NCI-H1694 (cell line): ENCODE results near the gene CXorf49.
"Not testable (repeated sequence)": the region's sequence is repeated elsewhere in the genome, so short reads cannot be mapped to it uniquely, and the experiment has no call there.

ENCODE experiments used
- DNase-seq: peaks from one replicate; lab custom pipeline; 2025; lab: John Stamatoyannopoulos, UW

The CXorf49 gene

DNA sequence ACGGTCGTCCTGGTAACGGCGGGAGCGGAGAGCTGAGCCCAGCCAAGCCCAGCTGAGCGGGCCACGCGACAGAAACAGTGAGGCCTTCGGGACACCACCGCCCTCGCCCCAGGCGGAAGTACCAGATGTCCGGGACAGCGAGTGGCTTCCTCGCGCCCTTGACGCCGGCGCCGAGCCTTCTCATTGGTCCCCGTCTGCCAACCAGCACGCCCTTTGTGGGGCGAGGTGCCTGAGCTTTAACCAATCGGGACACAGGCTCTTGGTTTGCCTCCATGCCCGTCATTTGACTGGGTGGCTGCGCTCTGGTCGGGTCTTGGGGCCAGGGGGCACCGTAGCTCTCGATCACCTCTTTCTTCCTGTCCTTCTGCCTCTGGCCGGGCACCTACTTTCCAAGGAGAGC is at the start of gene CXorf49:
Gene CXorf49, minus strand, starts transcription at position 101 of the 400 bp plus-strand sequence. CDS start 134 bp downstream, outside the sequence.
- not testable (repeated sequence) for DNase-seq

DNA sequence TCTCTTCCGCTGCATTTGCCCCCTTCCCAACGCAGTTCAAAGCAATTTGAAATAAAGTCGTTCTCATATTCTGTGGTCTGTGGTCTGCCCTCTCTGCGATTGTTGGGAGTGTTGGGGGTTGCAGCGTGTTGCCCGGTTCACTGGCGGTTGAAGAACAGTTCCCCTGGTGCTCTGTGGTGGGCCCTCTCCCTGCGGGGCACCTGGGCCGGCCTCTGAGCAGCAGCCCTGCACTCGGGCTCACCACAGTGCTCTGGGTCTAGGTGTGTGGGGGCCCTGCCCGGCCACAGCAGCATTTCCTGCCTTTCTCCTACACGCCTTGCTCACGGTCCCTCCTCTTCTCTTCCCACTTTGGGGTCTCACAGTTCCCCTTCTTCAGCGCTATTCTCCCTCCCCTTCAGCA is 49.0 kb upstream of the CXorf49 start:
- DNase-seq = not testable (repeated sequence)

DNA sequence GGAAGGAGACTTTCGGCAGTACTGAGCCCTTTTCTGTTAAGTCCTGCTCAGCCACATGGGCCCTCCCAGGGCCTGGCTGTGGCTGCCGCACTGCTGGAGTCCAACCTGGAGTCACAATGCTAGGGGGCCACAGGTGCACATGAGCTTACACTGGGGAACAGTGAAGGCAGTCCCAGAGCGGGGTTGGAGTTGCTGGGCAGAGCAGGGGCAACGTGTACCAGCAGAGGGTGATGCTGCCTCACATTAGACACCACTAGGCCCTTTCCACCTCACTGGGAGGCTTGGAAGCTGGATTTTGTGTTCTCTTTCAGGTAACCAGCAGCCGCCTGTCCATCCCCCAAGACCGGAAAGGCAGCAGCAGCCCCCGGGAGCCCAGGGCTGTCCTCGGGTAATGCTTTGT is 47.5 kb upstream of the CXorf49 start:
- not testable (repeated sequence) for DNase-seq

DNA sequence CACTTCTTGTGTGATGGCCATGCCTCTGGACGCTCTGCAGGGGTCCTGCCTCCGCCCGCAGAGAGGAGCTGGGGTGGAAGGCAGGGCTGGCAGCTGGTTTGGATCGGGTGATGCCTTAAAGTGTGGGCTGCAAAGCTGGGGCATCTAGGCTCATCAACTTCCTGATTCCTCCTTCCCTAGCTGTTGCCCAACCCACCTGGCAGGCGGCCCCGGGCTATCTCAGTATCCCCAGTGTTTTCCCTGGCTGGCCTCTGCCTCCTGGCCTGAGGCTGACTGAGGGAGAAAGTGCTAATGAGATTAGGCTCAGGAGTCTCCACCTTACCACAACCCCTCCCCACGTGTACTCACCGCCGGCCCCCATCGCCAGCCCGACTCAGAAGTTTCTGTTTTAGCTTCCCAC is 46.7 kb upstream of the CXorf49 start:
- DNase-seq = not testable (repeated sequence)

DNA sequence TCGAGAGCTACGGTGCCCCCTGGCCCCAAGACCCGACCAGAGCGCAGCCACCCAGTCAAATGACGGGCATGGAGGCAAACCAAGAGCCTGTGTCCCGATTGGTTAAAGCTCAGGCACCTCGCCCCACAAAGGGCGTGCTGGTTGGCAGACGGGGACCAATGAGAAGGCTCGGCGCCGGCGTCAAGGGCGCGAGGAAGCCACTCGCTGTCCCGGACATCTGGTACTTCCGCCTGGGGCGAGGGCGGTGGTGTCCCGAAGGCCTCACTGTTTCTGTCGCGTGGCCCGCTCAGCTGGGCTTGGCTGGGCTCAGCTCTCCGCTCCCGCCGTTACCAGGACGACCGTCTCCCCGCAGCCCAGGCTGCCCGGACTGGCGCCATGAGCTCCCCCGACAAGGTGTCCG is 45.0 kb upstream of the CXorf49 start, which contains the start of gene CXorf49B:
Gene CXorf49B, plus strand, starts transcription at position 301 of the 400 bp plus-strand sequence. Its CDS starts 75 bp downstream, at position 376.
- not testable (repeated sequence) for DNase-seq

DNA sequence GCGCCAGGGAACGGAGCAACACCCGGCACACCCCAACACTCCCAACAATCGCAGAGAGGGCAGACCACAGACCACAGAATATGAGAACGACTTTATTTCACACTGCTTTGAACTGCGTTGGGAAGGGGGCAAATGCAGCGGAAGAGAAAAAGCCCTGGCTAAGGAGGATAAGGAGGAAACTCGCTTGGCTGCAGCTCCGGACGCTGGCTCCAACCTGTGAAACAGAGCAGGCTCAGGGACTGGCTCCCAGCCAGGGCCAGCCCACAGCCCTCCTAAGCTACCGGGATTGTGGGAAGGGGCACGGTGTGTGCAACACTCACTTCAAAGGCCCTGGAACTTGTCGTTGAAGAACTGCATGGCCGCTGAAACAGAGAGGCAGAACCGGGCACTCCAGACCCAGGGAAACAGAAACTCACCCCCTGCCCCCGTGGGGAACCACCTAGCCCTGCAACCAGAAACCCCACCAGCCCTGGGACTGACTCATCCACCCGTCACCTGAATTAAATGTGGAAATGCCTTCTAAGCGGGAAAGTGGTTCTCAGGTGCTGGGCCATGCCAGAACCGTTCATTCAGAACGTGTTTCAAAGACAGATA is 42.7 kb upstream of the CXorf49 start:
- not testable (repeated sequence) for DNase-seq

DNA sequence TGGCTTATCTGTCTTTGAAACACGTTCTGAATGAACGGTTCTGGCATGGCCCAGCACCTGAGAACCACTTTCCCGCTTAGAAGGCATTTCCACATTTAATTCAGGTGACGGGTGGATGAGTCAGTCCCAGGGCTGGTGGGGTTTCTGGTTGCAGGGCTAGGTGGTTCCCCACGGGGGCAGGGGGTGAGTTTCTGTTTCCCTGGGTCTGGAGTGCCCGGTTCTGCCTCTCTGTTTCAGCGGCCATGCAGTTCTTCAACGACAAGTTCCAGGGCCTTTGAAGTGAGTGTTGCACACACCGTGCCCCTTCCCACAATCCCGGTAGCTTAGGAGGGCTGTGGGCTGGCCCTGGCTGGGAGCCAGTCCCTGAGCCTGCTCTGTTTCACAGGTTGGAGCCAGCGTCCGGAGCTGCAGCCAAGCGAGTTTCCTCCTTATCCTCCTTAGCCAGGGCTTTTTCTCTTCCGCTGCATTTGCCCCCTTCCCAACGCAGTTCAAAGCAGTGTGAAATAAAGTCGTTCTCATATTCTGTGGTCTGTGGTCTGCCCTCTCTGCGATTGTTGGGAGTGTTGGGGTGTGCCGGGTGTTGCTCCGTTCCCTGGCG is 2.3 kb upstream of the CXorf49 start:
- DNase-seq = not testable (repeated sequence)

DNA sequence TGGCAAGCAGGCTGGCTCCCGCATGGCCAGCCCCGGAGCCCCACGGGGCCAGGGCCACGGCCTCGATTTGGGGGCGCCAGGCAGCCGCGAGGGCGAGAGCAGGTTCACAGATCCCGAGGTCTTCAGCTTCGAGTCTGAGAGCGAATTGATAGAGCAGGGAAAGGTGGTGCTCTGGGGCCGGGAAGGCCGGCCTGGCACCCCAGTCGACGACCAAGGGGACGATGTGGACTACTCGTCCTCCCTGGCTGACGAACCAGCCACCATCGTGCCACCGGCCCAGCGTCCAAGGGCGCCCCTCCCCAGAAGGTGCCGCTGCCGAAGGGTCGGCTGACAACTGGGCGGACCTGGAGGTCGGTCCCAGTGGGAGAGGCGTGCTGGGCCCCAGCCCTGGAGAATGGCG is 1.1 kb upstream of the CXorf49 start:
- not testable (repeated sequence) for DNase-seq

DNA sequence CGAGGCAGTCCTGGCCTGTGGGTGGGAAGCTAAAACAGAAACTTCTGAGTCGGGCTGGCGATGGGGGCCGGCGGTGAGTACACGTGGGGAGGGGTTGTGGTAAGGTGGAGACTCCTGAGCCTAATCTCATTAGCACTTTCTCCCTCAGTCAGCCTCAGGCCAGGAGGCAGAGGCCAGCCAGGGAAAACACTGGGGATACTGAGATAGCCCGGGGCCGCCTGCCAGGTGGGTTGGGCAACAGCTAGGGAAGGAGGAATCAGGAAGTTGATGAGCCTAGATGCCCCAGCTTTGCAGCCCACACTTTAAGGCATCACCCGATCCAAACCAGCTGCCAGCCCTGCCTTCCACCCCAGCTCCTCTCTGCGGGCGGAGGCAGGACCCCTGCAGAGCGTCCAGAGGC is 1.8 kb downstream of the CXorf49 start:
- not testable (repeated sequence) for DNase-seq

DNA sequence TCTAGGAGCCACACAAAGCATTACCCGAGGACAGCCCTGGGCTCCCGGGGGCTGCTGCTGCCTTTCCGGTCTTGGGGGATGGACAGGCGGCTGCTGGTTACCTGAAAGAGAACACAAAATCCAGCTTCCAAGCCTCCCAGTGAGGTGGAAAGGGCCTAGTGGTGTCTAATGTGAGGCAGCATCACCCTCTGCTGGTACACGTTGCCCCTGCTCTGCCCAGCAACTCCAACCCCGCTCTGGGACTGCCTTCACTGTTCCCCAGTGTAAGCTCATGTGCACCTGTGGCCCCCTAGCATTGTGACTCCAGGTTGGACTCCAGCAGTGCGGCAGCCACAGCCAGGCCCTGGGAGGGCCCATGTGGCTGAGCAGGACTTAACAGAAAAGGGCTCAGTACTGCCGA is 2.5 kb downstream of the CXorf49 start:
- DNase-seq = not testable (repeated sequence)

DNA sequence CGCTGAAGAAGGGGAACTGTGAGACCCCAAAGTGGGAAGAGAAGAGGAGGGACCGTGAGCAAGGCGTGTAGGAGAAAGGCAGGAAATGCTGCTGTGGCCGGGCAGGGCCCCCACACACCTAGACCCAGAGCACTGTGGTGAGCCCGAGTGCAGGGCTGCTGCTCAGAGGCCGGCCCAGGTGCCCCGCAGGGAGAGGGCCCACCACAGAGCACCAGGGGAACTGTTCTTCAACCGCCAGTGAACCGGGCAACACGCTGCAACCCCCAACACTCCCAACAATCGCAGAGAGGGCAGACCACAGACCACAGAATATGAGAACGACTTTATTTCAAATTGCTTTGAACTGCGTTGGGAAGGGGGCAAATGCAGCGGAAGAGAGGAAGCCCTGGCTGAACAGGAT is 4.0 kb downstream of the CXorf49 start:
- not testable (repeated sequence) for DNase-seq

DNA sequence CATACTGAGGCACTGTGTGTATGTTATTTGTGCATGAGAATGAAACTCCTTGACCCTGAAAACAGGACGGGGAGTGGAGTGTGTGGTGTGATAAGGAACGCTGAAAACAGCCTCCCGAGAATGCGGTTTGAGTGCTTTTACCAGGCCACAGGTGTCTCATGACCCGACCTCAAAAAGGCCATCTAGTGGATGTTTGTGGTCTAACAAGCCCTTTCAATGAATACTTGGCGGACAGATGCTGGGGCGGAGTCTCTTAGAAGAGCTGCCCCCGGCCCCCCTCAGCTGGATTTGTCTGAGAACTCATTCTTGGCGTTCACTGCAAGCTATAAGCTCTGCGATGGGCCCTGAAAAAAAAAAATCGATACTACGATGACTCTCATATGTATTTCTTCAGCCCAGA is 15.2 kb downstream of the CXorf49 start:
- not testable (repeated sequence) for DNase-seq

DNA sequence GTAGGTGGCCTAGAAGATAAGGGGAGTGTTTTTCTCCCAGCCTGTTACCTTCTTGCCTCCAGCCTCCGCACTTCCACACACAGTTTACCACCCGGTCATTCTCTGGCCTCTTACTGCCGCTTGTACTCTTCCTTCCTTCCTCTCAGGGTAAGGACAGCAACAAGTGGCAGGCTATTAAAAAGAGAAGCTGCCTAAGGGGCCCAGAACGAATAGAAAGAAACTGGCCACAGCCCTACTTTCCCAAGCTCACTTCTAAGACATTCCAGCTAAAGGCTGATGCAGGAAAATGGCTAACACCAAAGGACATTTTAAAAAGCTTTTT is 19.1 kb downstream of the CXorf49 start:
- not testable (repeated sequence) for DNase-seq

DNA sequence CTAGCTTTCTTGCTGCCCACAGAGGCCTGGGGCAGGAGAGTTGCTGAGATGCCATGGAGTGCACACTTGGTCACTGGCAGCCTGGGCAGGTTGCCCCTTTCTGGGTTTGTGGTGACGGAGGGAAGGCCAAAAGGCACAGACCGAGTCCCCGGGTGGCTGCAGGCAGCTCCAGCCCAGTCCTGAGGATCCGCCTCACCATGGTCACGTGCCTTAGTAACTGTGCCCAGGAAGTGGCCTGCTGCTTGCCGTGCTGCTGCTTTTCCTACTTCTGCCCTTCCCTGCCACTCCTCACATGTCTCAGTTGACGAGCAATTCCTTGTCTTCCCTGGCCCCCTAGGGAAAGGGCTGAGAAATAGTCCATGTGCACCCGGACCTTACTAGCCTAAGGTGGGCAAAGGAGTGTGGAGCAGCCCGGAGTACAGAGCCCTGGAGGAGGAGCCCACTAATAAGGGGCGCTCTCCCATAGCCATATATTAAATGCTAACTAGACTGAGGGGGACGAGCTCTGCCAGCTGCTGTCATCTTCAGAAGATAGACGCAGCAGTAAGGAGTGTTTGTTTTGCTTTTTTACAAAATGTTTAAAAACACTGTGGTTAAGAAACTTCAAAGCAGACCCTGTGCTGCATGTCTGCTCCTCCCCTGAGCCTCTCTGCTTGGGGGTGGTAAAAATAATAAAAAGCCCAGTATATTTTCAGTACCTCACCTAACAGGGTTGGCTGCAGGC is 19.6 kb downstream of the CXorf49 start:
- not testable (repeated sequence) for DNase-seq

DNA sequence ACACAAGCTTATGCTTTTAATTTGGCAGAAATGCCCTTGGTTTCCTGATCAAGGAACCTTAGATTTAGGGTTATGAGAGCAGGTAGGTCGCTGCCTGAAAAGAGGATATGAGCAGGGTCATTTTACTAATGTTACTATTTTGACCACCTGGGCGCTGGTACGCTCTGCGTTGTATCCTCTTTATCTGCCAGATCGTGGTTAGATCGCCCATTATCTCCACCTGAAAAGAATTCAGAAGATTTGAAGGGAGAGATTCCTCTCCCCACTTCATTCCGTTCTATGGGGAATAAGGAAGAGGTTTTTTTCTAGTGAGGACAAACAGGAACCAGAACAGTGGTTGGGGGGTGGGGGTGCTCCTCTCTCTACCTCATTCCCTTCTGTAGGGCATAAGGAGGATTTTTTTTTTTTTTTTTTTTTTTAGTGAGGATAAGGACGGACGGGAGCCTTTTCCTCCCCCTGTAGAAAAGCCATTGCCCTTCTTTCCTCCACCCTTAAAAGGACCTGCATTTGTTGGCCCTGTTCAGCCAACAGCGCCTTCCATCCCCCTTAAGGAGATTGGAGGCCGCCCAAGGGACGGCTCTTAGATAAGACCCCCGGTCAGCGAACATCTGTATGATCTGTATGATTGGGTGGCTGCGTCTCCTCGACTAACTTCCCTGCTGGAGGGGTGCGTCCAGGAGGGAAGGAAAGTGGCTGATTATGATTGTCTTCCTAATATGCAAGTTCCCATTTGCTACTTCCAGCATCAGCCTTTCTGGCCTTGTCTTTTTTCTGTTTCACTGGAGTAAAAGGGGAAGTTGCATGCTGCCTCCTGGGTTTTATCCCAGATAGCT is 20.4 kb downstream of the CXorf49 start:
- DNase-seq = not testable (repeated sequence)

DNA sequence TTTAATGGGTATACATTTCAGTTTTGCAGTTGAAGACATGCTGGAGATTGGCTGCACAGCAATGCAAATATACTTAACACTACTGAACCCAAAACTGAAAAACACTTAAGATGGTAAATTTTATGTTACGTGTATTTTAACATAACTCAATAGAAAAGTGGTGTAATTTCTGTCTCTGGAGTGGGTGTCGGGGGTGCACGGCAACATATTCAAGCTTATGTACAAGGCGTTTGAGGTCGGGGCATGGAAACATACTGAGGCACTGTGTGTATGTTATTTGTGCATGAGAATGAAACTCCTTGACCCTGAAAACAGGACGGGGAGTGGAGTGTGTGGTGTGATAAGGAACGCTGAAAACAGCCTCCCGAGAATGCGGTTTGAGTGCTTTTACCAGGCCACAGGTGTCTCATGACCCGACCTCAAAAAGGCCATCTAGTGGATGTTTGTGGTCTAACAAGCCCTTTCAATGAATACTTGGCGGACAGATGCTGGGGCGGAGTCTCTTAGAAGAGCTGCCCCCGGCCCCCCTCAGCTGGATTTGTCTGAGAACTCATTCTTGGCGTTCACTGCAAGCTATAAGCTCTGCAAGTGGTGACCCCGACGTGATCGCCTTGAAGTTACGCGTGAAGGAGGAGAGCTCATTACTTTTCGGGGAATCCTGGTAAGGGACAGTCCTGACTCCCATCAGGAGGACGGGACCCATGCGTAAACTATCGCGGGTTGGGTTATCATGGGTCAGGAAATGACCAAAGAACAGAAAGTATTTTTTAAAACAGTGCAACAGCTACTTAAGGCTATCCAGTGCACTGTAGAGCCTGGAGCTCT is 21.2 kb downstream of the CXorf49 start:
- DNase-seq = not testable (repeated sequence)

DNA sequence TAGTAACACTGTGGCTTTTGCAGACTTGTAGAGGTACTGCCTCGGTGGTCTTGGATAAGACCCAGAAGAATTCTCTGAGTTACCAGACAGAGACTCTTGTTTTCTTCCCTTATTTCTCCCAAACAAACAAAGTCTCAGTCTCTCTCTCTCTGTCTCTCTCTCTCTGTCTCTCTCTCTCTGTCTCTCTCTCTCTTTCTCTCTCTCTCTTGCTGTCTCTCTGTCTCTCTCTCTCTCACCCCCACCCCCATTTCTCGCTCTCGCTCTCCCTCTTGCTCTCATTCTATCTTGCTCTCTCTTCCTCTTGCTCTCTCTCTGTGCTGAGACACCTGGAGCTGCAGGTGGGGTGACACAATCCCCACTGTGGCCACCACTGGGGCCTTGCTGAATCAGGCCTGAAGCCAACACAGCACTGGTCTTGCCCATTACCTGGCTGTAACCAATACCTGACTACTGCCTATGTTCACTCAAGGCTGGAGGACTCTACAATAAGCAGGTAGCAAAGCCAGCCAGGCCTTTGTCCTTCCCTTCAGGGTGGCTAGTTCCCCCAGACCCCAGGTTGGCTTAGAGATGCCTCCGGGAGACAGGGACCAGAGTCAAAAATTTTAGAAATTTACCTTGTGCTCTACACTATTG is 38.4 kb downstream of the CXorf49 start:
- no peak for DNase-seq

DNA sequence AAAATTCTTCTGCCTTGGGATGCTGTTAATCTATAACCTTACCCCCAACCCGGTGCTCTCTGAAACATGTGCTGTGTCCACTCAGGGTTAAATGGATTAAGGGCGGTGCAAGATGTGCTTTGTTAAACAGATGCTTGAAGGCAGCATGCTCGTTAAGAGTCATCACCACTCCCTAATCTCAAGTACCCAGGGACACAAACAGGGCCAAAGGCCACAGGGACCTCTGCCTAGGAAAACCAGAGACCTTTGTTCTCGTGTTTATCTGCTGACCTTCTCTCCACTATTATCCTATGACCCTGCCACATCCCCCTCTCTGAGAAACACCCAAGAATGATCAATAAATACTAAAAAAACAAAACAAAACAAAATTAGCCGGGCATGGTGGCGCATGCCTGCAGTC is 40.9 kb downstream of the CXorf49 start:
- not testable (repeated sequence) for DNase-seq

DNA sequence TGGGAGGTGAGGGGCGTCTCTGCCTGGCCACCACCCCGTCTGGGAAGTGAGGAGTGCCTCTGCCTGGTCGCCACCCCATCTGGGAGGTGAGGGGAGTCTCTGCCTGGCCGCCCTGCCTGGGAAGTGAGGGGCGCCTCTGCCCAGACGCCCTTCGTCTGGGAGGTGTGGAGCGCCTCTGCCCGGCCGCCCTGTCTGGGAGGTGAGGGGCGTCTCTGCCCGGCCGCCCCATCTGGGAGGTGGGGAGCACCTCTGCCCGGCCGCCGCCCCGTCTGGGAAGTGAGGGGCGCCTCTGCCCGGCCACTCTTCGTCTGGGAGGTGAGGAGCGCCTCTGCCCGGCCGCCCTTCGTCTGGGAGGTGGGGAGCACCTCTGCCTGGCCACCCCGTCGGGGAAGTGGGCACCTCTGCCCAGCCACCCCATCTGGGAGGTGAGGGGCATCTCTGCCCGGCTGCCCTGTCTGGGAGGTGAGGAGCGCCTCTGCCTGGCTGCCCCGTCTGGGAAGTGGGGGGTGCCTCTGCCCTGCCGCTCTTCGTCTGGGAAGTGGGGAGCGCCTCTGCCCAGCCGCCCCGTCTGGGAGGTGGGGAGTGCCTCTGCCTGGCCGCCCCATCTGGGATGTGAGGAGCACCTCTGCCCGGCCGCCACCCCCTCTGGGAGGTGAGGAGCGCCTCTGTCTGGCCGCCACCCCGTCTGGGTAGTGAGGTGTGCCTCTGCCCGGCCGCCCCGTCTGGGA is 41.9 kb downstream of the CXorf49 start:
- DNase-seq = not testable (repeated sequence)

DNA sequence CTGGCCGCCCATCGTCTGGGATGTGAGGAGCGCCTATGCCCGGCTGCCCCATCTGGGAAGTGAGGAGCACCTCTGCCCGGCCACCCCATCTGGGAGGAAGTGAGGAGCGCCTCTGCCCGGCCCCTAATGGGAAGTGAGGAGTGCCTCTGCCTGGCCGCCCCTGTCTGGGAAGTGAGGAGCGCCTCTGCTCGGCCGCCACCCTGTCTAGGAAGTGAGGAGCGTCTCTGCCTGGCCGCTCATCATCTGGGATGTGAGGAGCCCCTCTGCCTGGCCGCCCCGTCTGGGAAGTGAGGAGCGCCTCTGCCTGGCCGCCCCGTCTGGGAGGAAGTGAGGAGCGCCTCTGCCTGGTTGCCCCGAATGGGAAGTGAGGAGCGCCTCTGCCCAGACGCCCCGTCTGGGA is 42.4 kb downstream of the CXorf49 start:
- DNase-seq = not testable (repeated sequence)
